BJ (cell line): ENCODE results near the gene EVPLL. TPM values are rescaled to one million over a fixed set of nuclear protein-coding genes. Genes with fewer than 3 reads are reported as not detected.

Experiments
- CTCF ChIA-PET: fragments of 350-600 bp; formaldehyde crosslinking; extraction: SDS; loops from one replicate; lab custom pipeline; 2021; ENCODE audit warnings: antibody characterized with exemption, inconsistent platforms; lab: Yijun Ruan, JAX
- POLR2A ChIA-PET: fragments of 300-600 bp; sonication (Branson Sonifier 250); formaldehyde crosslinking; extraction: SDS; loops from one replicate; lab custom pipeline; 2021; ENCODE audit warnings: antibody characterized with exemption; lab: Charles Lee
- DNase-seq: peaks from one replicate; pipeline ENCODE4 v3.0.0-alpha.2; 2011; ENCODE audit warnings: low read depth
- H3K27me3 ChIP-seq: 2 replicates; pipeline ENCODE4 v1.6.0; 2011; ENCODE audit warnings: low read length; ENCODE audit not compliant: control insufficient read depth, insufficient read depth
- H3K36me3 ChIP-seq: 2 replicates; pipeline ENCODE4 v1.5.1; 2011; ENCODE audit warnings: low read length; ENCODE audit not compliant: control insufficient read depth, insufficient read depth
- H3K4me3 ChIP-seq: 2 replicates; pipeline ENCODE4 v1.5.1; 2011; ENCODE audit warnings: low read depth, mild to moderate bottlenecking, control low read depth, low read length
- CTCF ChIP-seq: IDR thresholded peaks from 2 replicates; pipeline ENCODE4 v1.5.1; 2011; ENCODE audit warnings: low read depth, mild to moderate bottlenecking, control low read depth, inconsistent platforms, low read length, moderate library complexity; ENCODE audit not compliant: insufficient read depth
- polyA plus RNA-seq: library from polyadenylated mRNA; depleted of rRNA; stranded (reverse); fragments of >200 nt; gene quantifications from 2 replicates; pipeline ENCODE4 v1.2.3, GENCODE V29; 2011

Gene EVPLL
- polyA plus RNA-seq, 1 experiment = not detected

- Histone ChIP-seq H3K4me3 (no peak overlapping the region), H3K36me3 (no peaks in the 10 kb centered on the region), H3K27me3 (peaks cover 4% of the 10 kb centered on the region; the same call in 1 of the 2 replicates)
- ChIA-PET POLR2A (no interaction called here), CTCF (no interaction called here)
- no peak for DNase-seq
- TF ChIP-seq CTCF = no peak
These were observed 1.9 kb downstream of the EVPLL start for GRCh38 chr17:18379246-18380146.

- DNase-seq = no peak
- Histone ChIP-seq H3K36me3 (no peaks in the 10 kb centered on the region), H3K27me3 (peaks cover 4% of the 10 kb centered on the region; the same call in 1 of the 2 replicates), H3K4me3 (no peak overlapping the region)
- ChIA-PET POLR2A (no interaction called here), CTCF (no interaction called here)
- TF ChIP-seq CTCF = no peak
These were observed 3.0 kb downstream of the EVPLL start for GRCh38 chr17:18380471-18381157.

GRCh38 chr17:18381158-18381952 is 3.8 kb downstream of the EVPLL start:
- TF ChIP-seq CTCF = no peak
- POLR2A ChIA-PET = no interaction called here
- DNase-seq = no peak
- Histone ChIP-seq H3K4me3 (no peak overlapping the region), H3K36me3 (no peaks in the 10 kb centered on the region), H3K27me3 (peaks cover 4% of the 10 kb centered on the region)
- CTCF ChIA-PET = no interaction called here

GRCh38 chr17:18381953-18382245 is 4.3 kb downstream of the EVPLL start:
- no peak overlapping the region for H3K4me3 ChIP-seq
- H3K36me3 ChIP-seq = no peaks in the 10 kb centered on the region
- no peak for DNase-seq
- ChIA-PET POLR2A (no interaction called here), CTCF (no interaction called here)
- no peak for TF ChIP-seq CTCF
- H3K27me3 ChIP-seq = peaks cover 5% of the 10 kb centered on the region
